Astrocyte (in vitro differentiated cells and primary cell): ENCODE measurements around the gene KPNA1. TPM values are rescaled to one million over a fixed set of nuclear protein-coding genes. Genes with fewer than 3 reads are reported as not detected.

Source experiments
- DNase-seq: peaks from one replicate; pipeline ENCODE4 v3.0.0-alpha.2; 2010; ENCODE audit warnings: low read depth
- FAIRE-seq: peaks from 2 replicates; lab custom pipeline; 2011; peaks lifted over from hg19 to GRCh38; lab: Jason Lieb, UNC
- H2AFZ ChIP-seq: 2 replicates; pipeline ENCODE4 v1.6.0; 2012; ENCODE audit warnings: low read depth, low read length, inconsistent platforms
- H3K27ac ChIP-seq: 2 replicates; pipeline ENCODE4 v1.5.1; 2011; ENCODE audit warnings: low read depth, low read length, inconsistent platforms
- H3K27me3 ChIP-seq: 2 replicates; pipeline ENCODE4 v1.6.0; 2011; ENCODE audit warnings: low read length, inconsistent platforms; ENCODE audit not compliant: insufficient read depth
- H3K36me3 ChIP-seq: 2 replicates; pipeline ENCODE4 v1.5.1; 2011; ENCODE audit warnings: low read length, inconsistent platforms; ENCODE audit not compliant: insufficient read depth
- H3K4me1 ChIP-seq: 2 replicates; pipeline ENCODE4 v1.5.1; 2011; ENCODE audit warnings: low read length, inconsistent platforms; ENCODE audit not compliant: insufficient read depth
- H3K4me2 ChIP-seq: 2 replicates; pipeline ENCODE4 v1.6.0; 2012; ENCODE audit warnings: low read length, inconsistent platforms
- H3K4me3 ChIP-seq: 2 replicates; pipeline ENCODE4 v1.5.1; 2011; ENCODE audit warnings: low read depth, mild to moderate bottlenecking, low read length, inconsistent platforms; ENCODE audit not compliant: insufficient read depth
- H3K79me2 ChIP-seq: 2 replicates; pipeline ENCODE4 v1.6.0; 2012; ENCODE audit warnings: mild to moderate bottlenecking, low read length, inconsistent platforms; ENCODE audit not compliant: insufficient read depth
- H3K9ac ChIP-seq: 2 replicates; pipeline ENCODE4 v1.6.0; 2012; ENCODE audit warnings: mild to moderate bottlenecking, low read length, inconsistent platforms
- H3K9me3 ChIP-seq: 2 replicates; pipeline ENCODE4 v1.5.1; 2012; ENCODE audit warnings: low read depth, mild to moderate bottlenecking, low read length, inconsistent platforms; ENCODE audit not compliant: insufficient read depth
- H4K20me1 ChIP-seq: 2 replicates; pipeline ENCODE4 v1.6.0; 2012; ENCODE audit warnings: low read length, inconsistent platforms; ENCODE audit not compliant: insufficient read depth
- H3K27ac Mint-ChIP-seq: one replicate; pipeline ENCODE4 v1.8.0; 2021; ENCODE audit warnings: mild to moderate bottlenecking, mixed read lengths; ENCODE audit not compliant: unreplicated experiment
- H3K27me3 Mint-ChIP-seq: one replicate; pipeline ENCODE4 v1.8.0; 2021; ENCODE audit warnings: low read depth, mixed read lengths; ENCODE audit not compliant: unreplicated experiment
- H3K36me3 Mint-ChIP-seq: one replicate; pipeline ENCODE4 v1.8.0; 2021; ENCODE audit warnings: low read depth, mixed read lengths; ENCODE audit not compliant: unreplicated experiment
- H3K4me1 Mint-ChIP-seq: one replicate; pipeline ENCODE4 v1.8.0; 2021; ENCODE audit warnings: low read depth, mixed read lengths; ENCODE audit not compliant: unreplicated experiment
- H3K4me3 Mint-ChIP-seq: one replicate; pipeline ENCODE4 v1.8.0; 2021; ENCODE audit warnings: mild to moderate bottlenecking, moderate library complexity, mixed read lengths; ENCODE audit not compliant: unreplicated experiment
- H3K9me3 Mint-ChIP-seq: one replicate; pipeline ENCODE4 v1.8.0; 2021; ENCODE audit warnings: mild to moderate bottlenecking, mixed read lengths; ENCODE audit not compliant: unreplicated experiment
- CTCF ChIP-seq: IDR thresholded peaks from 2 replicates; pipeline ENCODE4 v1.5.1; 2011; ENCODE audit warnings: low read depth, mild to moderate bottlenecking, inconsistent platforms, low read length, moderate library complexity; ENCODE audit not compliant: insufficient read depth
- EZH2 ChIP-seq: IDR thresholded peaks from 2 replicates; pipeline ENCODE4 v1.6.1; 2012; ENCODE audit warnings: mild to moderate bottlenecking, low read length, inconsistent platforms; ENCODE audit not compliant: insufficient read depth
- total RNA-seq: library from RNA; stranded (reverse); gene quantifications from 2 replicates; pipeline ENCODE4 v1.2.1, GENCODE V29; 2021

KPNA1 gene
- total RNA-seq, 1 donor from 2014 or later = 165 TPM

DNA sequence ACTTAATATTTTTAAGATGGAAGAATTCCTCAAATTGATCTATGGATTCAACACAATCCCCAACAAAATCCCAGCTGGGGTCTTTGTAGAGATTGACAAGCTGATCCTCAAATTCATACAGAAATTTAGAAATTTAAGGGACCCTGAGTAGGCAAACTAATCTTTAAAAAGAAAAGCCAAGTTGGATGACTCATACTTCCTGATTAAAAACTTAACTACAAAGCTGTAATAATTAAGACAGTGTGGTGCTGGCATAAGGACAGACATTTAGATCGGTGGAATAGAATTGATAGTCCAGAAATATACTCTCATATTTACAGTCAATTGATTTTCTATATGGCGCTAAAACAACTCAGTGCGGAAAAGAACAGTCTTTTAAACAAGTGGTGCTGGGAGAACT, 119.2 kb downstream of the KPNA1 start:
- DNase-seq (no peak), FAIRE-seq (no peak)
- peaks cover 2% of the 10 kb centered on the region for H3K9me3 Mint-ChIP-seq
- H3K27ac Mint-ChIP-seq = peak overlapping the region; percentile 19
- Histone ChIP-seq H3K9ac (no peak overlapping the region), H3K79me2 (no peaks in the 10 kb centered on the region), H3K27ac (no peak overlapping the region), H3K4me3 (no peak overlapping the region), H3K27me3 (no peaks in the 10 kb centered on the region), H4K20me1 (no peaks in the 10 kb centered on the region), H3K36me3 (no peaks in the 10 kb centered on the region), H2AFZ (no peak overlapping the region), H3K4me1 (peaks cover 5% of the 10 kb centered on the region), H3K4me2 (no peak overlapping the region), H3K9me3 (no peaks in the 10 kb centered on the region)
- no peak overlapping the region for H3K4me3 Mint-ChIP-seq
- no peak for TF ChIP-seq EZH2
- H3K4me1 Mint-ChIP-seq = peaks cover 44% of the 10 kb centered on the region
- H3K27me3 Mint-ChIP-seq = no peaks in the 10 kb centered on the region
- H3K36me3 Mint-ChIP-seq = no peaks in the 10 kb centered on the region

- H3K4me1 Mint-ChIP-seq = peaks cover 44% of the 10 kb centered on the region
- H3K9me3 ChIP-seq = no peaks in the 10 kb centered on the region
- H3K4me3 ChIP-seq = no peak overlapping the region
- H2AFZ ChIP-seq = no peak overlapping the region
- DNase-seq (no peak), FAIRE-seq (no peak)
- no peaks in the 10 kb centered on the region for H3K27me3 ChIP-seq
- no peak overlapping the region for H3K9ac ChIP-seq
- no peak overlapping the region for H3K4me2 ChIP-seq
- TF ChIP-seq EZH2 (no peak), CTCF (no peak)
- peak overlapping the region; percentile 93 for H3K27ac Mint-ChIP-seq
- H4K20me1 ChIP-seq = no peaks in the 10 kb centered on the region
- H3K79me2 ChIP-seq = no peaks in the 10 kb centered on the region
- no peaks in the 10 kb centered on the region for H3K36me3 Mint-ChIP-seq
- H3K36me3 ChIP-seq = no peaks in the 10 kb centered on the region
- no peak overlapping the region for H3K27ac ChIP-seq
- H3K4me3 Mint-ChIP-seq = no peak overlapping the region
- peaks cover 5% of the 10 kb centered on the region for H3K4me1 ChIP-seq
- no peaks in the 10 kb centered on the region for H3K27me3 Mint-ChIP-seq
- peaks cover 2% of the 10 kb centered on the region for H3K9me3 Mint-ChIP-seq
These were observed 120.6 kb downstream of the KPNA1 start for GRCh38 chr3:122394173-122394572.

- H3K27me3 ChIP-seq = no peaks in the 10 kb centered on the region
- Mint-ChIP-seq H3K9me3 (peaks cover 2% of the 10 kb centered on the region), H3K4me3 (no peak overlapping the region), H3K27me3 (no peaks in the 10 kb centered on the region), H3K27ac (peak overlapping the region; percentile 93), H3K36me3 (no peaks in the 10 kb centered on the region), H3K4me1 (peaks cover 46% of the 10 kb centered on the region)
- H3K4me3 ChIP-seq = no peak overlapping the region
- no peaks in the 10 kb centered on the region for H3K79me2 ChIP-seq
- H3K4me1 ChIP-seq = peaks cover 5% of the 10 kb centered on the region
- DNase-seq = peak; percentile 48
- no peaks in the 10 kb centered on the region for H3K36me3 ChIP-seq
- no peaks in the 10 kb centered on the region for H4K20me1 ChIP-seq
- no peak overlapping the region for H3K27ac ChIP-seq
- no peak overlapping the region for H3K9ac ChIP-seq
- H3K9me3 ChIP-seq = no peaks in the 10 kb centered on the region
- no peak overlapping the region for H2AFZ ChIP-seq
- no peak for FAIRE-seq
- TF ChIP-seq EZH2 (no peak), CTCF (peak; percentile 85)
- no peak overlapping the region for H3K4me2 ChIP-seq
These were observed 121.6 kb downstream of the KPNA1 start for GRCh38 chr3:122392868-122393844.
